Measurements from ENCODE around the gene PLXNC1.

The PLXNC1 gene

GRCh38 chr12:94225506-94225905, 77.1 kb downstream of the PLXNC1 start:
- TF ChIP-seq CTCF (IDR thresholded peaks at IDR 0.05): no peak
- DNase-seq: no peak
- Histone ChIP-seq H3K27ac (no peak overlapping the region), H3K9me3 (no peaks in the 10 kb centered on the region), H3K27me3 (no peaks in the 10 kb centered on the region), H3K4me1 (no peaks in the 10 kb centered on the region), H3K4me3 (no peak overlapping the region), H3K36me3 (no peaks in the 10 kb centered on the region)
- intact Hi-C loops (cut with DNase I; ENCODE audit: low total_unique reads): no loop called here

GRCh38 chr12:94225947-94226630, 77.7 kb downstream of the PLXNC1 start:
- no peak for DNase-seq

GRCh38 chr12:94227066-94227465, 78.7 kb downstream of the PLXNC1 start:
- no peak overlapping the region for H3K4me3 ChIP-seq
- intact Hi-C loops (cut with DNase I; ENCODE audit: low total_unique reads): no loop called here
- TF ChIP-seq CTCF (IDR thresholded peaks at IDR 0.05): no peak
- no peaks in the 10 kb centered on the region for H3K4me1 ChIP-seq
- H3K9me3 ChIP-seq: no peaks in the 10 kb centered on the region
- no peaks in the 10 kb centered on the region for H3K27me3 ChIP-seq
- no peak overlapping the region for H3K27ac ChIP-seq
- no peaks in the 10 kb centered on the region for H3K36me3 ChIP-seq
- no peak for DNase-seq

More at GRCh38 chr12:94225947-94226630, 77.7 kb downstream of the PLXNC1 start:
- H3K27ac ChIP-seq: no peak overlapping the region
- no peaks in the 10 kb centered on the region for H3K9me3 ChIP-seq
- H3K36me3 ChIP-seq: no peaks in the 10 kb centered on the region
- TF ChIP-seq CTCF (IDR thresholded peaks at IDR 0.05): no peak
- intact Hi-C loops (cut with DNase I; ENCODE audit: low total_unique reads): no loop called here
- no peaks in the 10 kb centered on the region for H3K27me3 ChIP-seq
- H3K4me3 ChIP-seq: no peak overlapping the region
- no peaks in the 10 kb centered on the region for H3K4me1 ChIP-seq

- H3K36me3 ChIP-seq: no peaks in the 10 kb centered on the region
- no peaks in the 10 kb centered on the region for H3K27me3 ChIP-seq
- DNase-seq: no peak
- no peak overlapping the region for H3K27ac ChIP-seq
- TF ChIP-seq CTCF (IDR thresholded peaks at IDR 0.05): no peak
- intact Hi-C loops (cut with DNase I; ENCODE audit: low total_unique reads): no loop called here
- no peaks in the 10 kb centered on the region for H3K9me3 ChIP-seq
- no peaks in the 10 kb centered on the region for H3K4me1 ChIP-seq
- no peak overlapping the region for H3K4me3 ChIP-seq
These were observed 80.1 kb downstream of the PLXNC1 start for GRCh38 chr12:94228488-94228907.

- Histone ChIP-seq H3K27me3 (no peaks in the 10 kb centered on the region), H3K36me3 (no peaks in the 10 kb centered on the region), H3K4me1 (no peaks in the 10 kb centered on the region), H3K27ac (no peak overlapping the region), H3K4me3 (no peak overlapping the region), H3K9me3 (no peaks in the 10 kb centered on the region)
- DNase-seq: no peak
- no peak for TF ChIP-seq CTCF (IDR thresholded peaks at IDR 0.05)
- intact Hi-C loops (cut with DNase I; ENCODE audit: low total_unique reads): no loop called here
These were observed 81.5 kb downstream of the PLXNC1 start for GRCh38 chr12:94229902-94230301.

All from tibial artery (tissue), 4 donors.